ENCODE data around the gene GMIP.

- no peak for TF ChIP-seq USF2 (IDR thresholded peaks at IDR 0.05; ENCODE audit: low read depth, low read length)
- no peak for TF ChIP-seq POLR2A (IDR thresholded peaks at IDR 0.05; ENCODE audit: low read depth, low read length)
- TF ChIP-seq RCOR1 (IDR thresholded peaks at IDR 0.05; ENCODE audit: insufficient replicate concordance, low read length): no peak
- TF ChIP-seq CTCF (conservative IDR thresholded peaks at IDR 0.05; ENCODE audit: low read depth, low read length): no peak
- TF ChIP-seq CEBPB (IDR thresholded peaks at IDR 0.05; ENCODE audit: low read depth, low read length): no peak
- no peak for TF ChIP-seq MXI1 (IDR thresholded peaks at IDR 0.05; ENCODE audit: borderline replicate concordance, low read depth, low read length)
Observed at GRCh38 chr19:19657397-19657783, 13.9 kb upstream of the GMIP start.
